Suprapubic skin (tissue), 4 donors: ENCODE data around the gene FUT4. TPM values are rescaled to one million over a fixed set of nuclear protein-coding genes. Genes with fewer than 3 reads are reported as not detected.
A peak's percentile ranks its signal among the peaks of the same experiment; 100 is the strongest.

Experiments
- DNase-seq, 2 donors: peaks; one replicate each; pipeline ENCODE4 v3.0.0-alpha.2; 2019; ENCODE audit warnings: low spot score in 2 of 2
- H3K27ac ChIP-seq: fragments of 200-600 bp; sonication (generic); one replicate; pipeline ENCODE4 v1.5.1; 2019
- H3K27me3 ChIP-seq: fragments of 200-600 bp; sonication (generic); one replicate; pipeline ENCODE4 v1.5.1; 2019
- H3K36me3 ChIP-seq: fragments of 200-600 bp; sonication (generic); one replicate; pipeline ENCODE4 v1.5.1; 2019
- H3K4me1 ChIP-seq: fragments of 200-600 bp; sonication (generic); one replicate; pipeline ENCODE4 v1.5.1; 2019
- H3K4me3 ChIP-seq: fragments of 200-600 bp; sonication (generic); one replicate; pipeline ENCODE4 v1.5.1; 2019; ENCODE audit warnings: mild to moderate bottlenecking
- H3K9me3 ChIP-seq: fragments of 200-600 bp; sonication (generic); one replicate; pipeline ENCODE4 v1.5.1; 2019
- EP300 ChIP-seq: sonication (generic); formaldehyde crosslinking; IDR thresholded peaks from one replicate; pipeline ENCODE4 v1.6.1; 2017; ENCODE audit warnings: antibody characterized with exemption
- POLR2A ChIP-seq, 2 donors: fragments of 450-650 bp; IDR thresholded peaks; one replicate each; pipeline ENCODE4 v1.6.1; 2017; ENCODE audit warnings: antibody characterized with exemption in 2 of 2, mild to moderate bottlenecking in 2 of 2, moderate library complexity in 2 of 2
- POLR2AphosphoS5 ChIP-seq, 3 donors: sonication (generic); formaldehyde crosslinking; IDR thresholded peaks; one replicate each; pipeline ENCODE4 v1.6.1; 2017; ENCODE audit warnings: antibody characterized with exemption in 3 of 3
- WGBS: methylation state at CpG from one replicate; pipeline ENCODE4 v1.1.5; 2018; 5-methylcytosine and 5-hydroxymethylcytosine counted together
- total RNA-seq, 4 donors: library from RNA; depleted of rRNA; stranded (reverse); fragments of >200 nt; gene quantifications; one replicate each; pipeline ENCODE4 v1.1.0, GENCODE V29; 2016
- TF ChIP-seq, protein P1 (sequence below), 2 donors: fragments of 200-600 bp in 1 of 2; fragments of 450-650 bp in 1 of 2; sonication (generic) in 1 of 2; IDR thresholded peaks; one replicate each; pipeline ENCODE4 v1.5.1; 2016 to 2019; ENCODE audit warnings: antibody characterized with exemption in 2 of 2, mild to moderate bottlenecking in 1 of 2, moderate library complexity in 1 of 2

Gene FUT4
- total RNA-seq, 4 donors from 2014 or later = 1.6 to 3.5 (median 2.8) TPM

DNA sequence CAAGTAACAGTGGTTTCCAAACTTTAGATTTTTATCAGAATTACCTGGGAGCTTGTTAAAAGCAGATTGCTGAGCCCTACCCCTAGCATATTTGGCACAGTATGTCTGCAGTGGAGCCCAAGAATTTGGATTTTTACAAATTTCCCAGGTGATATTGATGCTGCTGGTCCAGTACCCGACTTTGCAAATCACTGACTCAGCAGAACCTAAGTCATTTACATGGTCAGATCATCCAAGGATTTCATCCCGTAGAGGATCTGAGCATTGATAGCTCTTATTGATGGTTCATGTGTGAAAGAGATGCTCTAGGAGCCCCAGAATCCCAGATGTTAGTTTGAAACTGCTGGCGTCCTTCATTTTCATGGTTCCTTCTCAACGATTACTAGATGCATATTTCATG lies 25.4 kb upstream of the FUT4 start:
- Histone ChIP-seq H3K4me3 (no peak overlapping the region), H3K36me3 (no peaks in the 10 kb centered on the region), H3K27me3 (no peaks in the 10 kb centered on the region), H3K4me1 (peaks cover 4% of the 10 kb centered on the region), H3K27ac (no peak overlapping the region), H3K9me3 (no peaks in the 10 kb centered on the region)
- TF ChIP-seq POLR2AphosphoS5 (IDR thresholded peaks at IDR 0.05) = no peak
- no peak for TF ChIP-seq EP300
- TF ChIP-seq, protein P1, sequence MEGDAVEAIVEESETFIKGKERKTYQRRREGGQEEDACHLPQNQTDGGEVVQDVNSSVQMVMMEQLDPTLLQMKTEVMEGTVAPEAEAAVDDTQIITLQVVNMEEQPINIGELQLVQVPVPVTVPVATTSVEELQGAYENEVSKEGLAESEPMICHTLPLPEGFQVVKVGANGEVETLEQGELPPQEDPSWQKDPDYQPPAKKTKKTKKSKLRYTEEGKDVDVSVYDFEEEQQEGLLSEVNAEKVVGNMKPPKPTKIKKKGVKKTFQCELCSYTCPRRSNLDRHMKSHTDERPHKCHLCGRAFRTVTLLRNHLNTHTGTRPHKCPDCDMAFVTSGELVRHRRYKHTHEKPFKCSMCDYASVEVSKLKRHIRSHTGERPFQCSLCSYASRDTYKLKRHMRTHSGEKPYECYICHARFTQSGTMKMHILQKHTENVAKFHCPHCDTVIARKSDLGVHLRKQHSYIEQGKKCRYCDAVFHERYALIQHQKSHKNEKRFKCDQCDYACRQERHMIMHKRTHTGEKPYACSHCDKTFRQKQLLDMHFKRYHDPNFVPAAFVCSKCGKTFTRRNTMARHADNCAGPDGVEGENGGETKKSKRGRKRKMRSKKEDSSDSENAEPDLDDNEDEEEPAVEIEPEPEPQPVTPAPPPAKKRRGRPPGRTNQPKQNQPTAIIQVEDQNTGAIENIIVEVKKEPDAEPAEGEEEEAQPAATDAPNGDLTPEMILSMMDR (IDR thresholded peaks at IDR 0.05) = no peak
- no peak for TF ChIP-seq POLR2A (IDR thresholded peaks at IDR 0.05)
- WGBS = 44% methylated on average over 4 of the region's 4 CpGs
- no peak for DNase-seq

DNA sequence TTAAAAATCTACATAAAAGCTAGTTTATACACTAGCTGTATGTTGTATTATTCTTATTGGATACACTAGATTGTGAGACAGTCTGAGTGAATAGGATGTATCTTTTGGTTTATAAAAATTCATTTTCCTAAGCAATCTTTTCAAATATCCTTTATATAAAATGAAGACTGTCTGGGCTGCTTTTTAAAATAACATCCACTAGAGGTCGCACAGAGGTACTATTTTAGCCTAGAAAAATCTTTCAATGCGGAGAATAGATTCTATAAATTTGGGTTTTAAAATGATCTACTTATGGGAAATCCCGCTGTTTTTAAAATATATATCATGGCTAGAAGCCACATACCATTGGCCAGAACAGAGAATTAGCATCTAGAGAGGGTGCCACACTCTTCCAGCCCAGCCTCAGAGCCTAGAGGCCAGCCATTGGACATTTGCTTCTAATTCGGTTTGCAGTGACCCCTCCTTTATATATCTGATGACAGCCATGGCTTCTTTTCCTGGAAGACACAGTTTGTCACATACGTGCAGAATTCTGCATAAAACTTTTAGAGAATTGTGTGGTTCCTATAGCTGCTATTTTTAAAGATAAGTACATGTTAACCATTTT lies 24.1 kb upstream of the FUT4 start:
- Histone ChIP-seq H3K36me3 (no peaks in the 10 kb centered on the region), H3K9me3 (no peaks in the 10 kb centered on the region), H3K4me1 (peaks cover 4% of the 10 kb centered on the region), H3K4me3 (no peak overlapping the region), H3K27me3 (no peaks in the 10 kb centered on the region), H3K27ac (no peak overlapping the region)
- 8% methylated on average over 5 of the region's 5 CpGs for WGBS
- TF ChIP-seq, protein P1 (IDR thresholded peaks at IDR 0.05) = peak; percentile 23 to 51
- no peak for TF ChIP-seq POLR2AphosphoS5 (IDR thresholded peaks at IDR 0.05)
- DNase-seq = no peak

DNA sequence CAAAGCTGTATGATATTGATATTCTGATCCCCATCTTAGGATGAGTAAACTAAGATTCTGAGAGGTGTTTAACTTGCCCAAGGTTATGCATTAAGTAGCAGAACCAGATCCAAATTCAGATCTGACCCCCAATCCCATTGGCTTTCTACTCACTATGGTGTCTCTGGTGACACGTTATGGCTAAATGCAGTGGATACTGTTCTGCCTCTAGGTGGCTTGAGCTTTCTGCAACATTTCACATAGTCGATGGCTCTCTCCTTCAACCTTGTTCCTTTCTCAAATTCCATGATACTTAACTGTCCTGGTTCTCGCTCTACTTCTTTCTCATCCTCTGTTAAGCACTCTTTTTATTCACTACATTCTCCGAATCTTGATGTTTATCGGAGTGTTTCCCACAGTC lies 22.0 kb upstream of the FUT4 start:
- H3K36me3 ChIP-seq = no peaks in the 10 kb centered on the region
- H3K4me1 ChIP-seq = peaks cover 14% of the 10 kb centered on the region
- no peak overlapping the region for H3K4me3 ChIP-seq
- no peak overlapping the region for H3K27ac ChIP-seq
- no peak for DNase-seq
- H3K9me3 ChIP-seq = no peaks in the 10 kb centered on the region
- no peaks in the 10 kb centered on the region for H3K27me3 ChIP-seq
- WGBS = 66% methylated on average over 5 of the region's 5 CpGs
- TF ChIP-seq POLR2A (IDR thresholded peaks at IDR 0.05) = no peak
- TF ChIP-seq, protein P1 (IDR thresholded peaks at IDR 0.05) = peak in 1 of 2 donors; percentile 7

DNA sequence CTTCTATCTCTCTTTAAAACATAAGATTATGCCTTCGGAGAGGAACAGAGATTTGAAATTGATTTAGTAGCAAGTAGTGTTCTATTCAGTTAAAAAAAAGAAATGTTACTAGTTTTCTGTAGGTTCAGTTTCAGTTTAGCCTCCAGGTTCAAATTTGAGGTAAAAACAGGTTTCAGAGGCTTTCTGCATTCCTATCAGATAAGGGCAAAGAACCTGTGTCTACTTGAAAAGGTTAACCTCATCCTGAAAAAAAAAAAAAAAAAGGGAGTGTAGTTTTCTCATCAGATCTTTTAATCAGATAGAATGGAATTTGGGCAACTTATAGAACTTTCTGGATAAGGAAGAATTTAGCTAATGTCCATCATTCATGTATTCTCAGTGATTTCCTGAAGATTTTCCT lies 19.4 kb upstream of the FUT4 start:
- no peaks in the 10 kb centered on the region for H3K27me3 ChIP-seq
- 59% methylated on average over 1 of the region's 1 CpG for WGBS
- H3K27ac ChIP-seq = no peak overlapping the region

DNA sequence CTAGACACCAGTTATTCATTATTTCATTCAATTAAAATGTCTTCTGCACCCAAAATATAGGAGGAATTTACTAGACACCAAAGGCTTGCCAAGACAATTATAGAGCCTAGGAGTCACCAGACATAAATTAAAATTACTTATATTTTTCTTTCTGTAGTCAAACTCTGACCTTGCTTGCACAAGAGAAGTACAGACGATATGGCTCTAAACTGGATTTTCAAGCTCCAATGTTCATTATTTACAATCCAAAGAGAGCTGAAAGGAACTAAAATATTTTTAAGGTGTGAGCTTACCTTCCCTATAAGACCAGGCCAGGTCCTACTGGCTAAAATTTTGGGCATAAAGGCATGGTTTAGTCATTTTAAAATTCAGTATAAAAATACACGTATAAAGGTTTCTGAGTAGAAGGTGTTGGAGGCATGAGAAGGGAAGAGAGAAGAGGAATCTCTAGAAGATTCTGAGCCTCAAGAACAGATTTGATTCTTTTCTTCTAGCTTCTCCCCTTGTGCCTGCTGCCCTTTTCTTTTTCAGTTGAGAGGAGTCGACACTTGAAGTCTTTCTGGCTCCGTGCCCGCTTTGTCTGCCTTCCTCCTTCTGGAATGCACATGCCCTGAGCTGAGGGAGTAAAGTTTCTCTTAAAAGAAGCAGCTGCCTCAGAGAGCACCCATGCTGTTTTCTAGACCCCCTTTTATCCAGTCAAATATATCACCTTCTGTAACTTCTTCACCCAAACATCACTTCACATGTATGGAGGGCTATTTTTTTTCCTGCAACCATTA lies 18.0 kb upstream of the FUT4 start:
- Histone ChIP-seq H3K36me3 (no peaks in the 10 kb centered on the region), H3K4me1 (peaks cover 11% of the 10 kb centered on the region), H3K27ac (no peak overlapping the region), H3K4me3 (no peak overlapping the region), H3K9me3 (no peaks in the 10 kb centered on the region), H3K27me3 (no peaks in the 10 kb centered on the region)
- DNase-seq = peak; percentile 74 to 80
- WGBS = 25% methylated on average over 5 of the region's 5 CpGs
- TF ChIP-seq POLR2A (IDR thresholded peaks at IDR 0.05) = no peak
- TF ChIP-seq POLR2AphosphoS5 (IDR thresholded peaks at IDR 0.05) = no peak
- TF ChIP-seq, protein P1 (IDR thresholded peaks at IDR 0.05) = no peak
- no peak for TF ChIP-seq EP300

More for the DNA sequence above, 19.4 kb upstream of the FUT4 start:
- H3K4me1 ChIP-seq = peaks cover 14% of the 10 kb centered on the region
- no peak overlapping the region for H3K4me3 ChIP-seq
- DNase-seq = no peak
- H3K36me3 ChIP-seq = no peaks in the 10 kb centered on the region
- no peaks in the 10 kb centered on the region for H3K9me3 ChIP-seq
- TF ChIP-seq, protein P1 (IDR thresholded peaks at IDR 0.05) = no peak
- TF ChIP-seq EP300 (no peak), POLR2AphosphoS5 (IDR thresholded peaks at IDR 0.05) (no peak), POLR2A (IDR thresholded peaks at IDR 0.05) (no peak)
